ENCODE results near the gene HNRNPA2B1. TPM values are rescaled to one million over a fixed set of nuclear protein-coding genes. Genes with fewer than 3 reads are reported as not detected.
"Not testable (repeated sequence)": the region's sequence is repeated elsewhere in the genome, so short reads cannot be mapped to it uniquely, and the experiment has no call there.

HNRNPA2B1 gene
- total and polyA plus RNA-seq, 7 donors: 141 to 885 (median 208) TPM

GRCh38 chr7:26195867-26196657 lies 4.5 kb downstream of the HNRNPA2B1 start:
- Histone ChIP-seq H3K4me1 (peaks cover 0 to 66% (median 62%) of the 10 kb centered on the region in 4 donors), H3K9me3 (no peaks in the 10 kb centered on the region), H3K27me3 (no peaks in the 10 kb centered on the region), H3K36me3 (peaks cover 40 to 68% (median 48%) of the 10 kb centered on the region in 4 donors), H3K4me3 (no peak overlapping the region), H3K27ac (peak overlapping the region in 2 of 4 donors; percentile 40 to 98)
- TF ChIP-seq POLR2AphosphoS5 (IDR thresholded peaks at IDR 0.05) (no peak), EP300 (IDR thresholded peaks at IDR 0.05) (no peak), CTCF (IDR thresholded peaks at IDR 0.05) (no peak)
- WGBS, 2 donors: 55 to 61% methylated on average over 10 of the region's 10 CpGs
- no peak for DNase-seq
- intact Hi-C loops (cut with DNase I): loop anchor here (5.0 kb wide), 2 partner anchors 104 to 119 kb away; no protein-coding TSS in a partner anchor

GRCh38 chr7:26195182-26195581 lies 5.4 kb downstream of the HNRNPA2B1 start:
- H3K27ac ChIP-seq: peak overlapping the region in 1 of 4 donors; percentile 98
- peaks cover 42 to 76% (median 55%) of the 10 kb centered on the region in 4 donors for H3K36me3 ChIP-seq
- WGBS, 2 donors: 77 to 81% methylated on average over 5 of the region's 5 CpGs
- intact Hi-C loops (cut with DNase I): loop anchor here (5.0 kb wide), 2 partner anchors 103 to 118 kb away; no protein-coding TSS in a partner anchor
- TF ChIP-seq POLR2AphosphoS5 (IDR thresholded peaks at IDR 0.05) (no peak), POLR2A (IDR thresholded peaks at IDR 0.05) (no peak)
- H3K27me3 ChIP-seq: no peaks in the 10 kb centered on the region
- peaks cover 0 to 70% (median 63%) of the 10 kb centered on the region in 4 donors for H3K4me1 ChIP-seq
- H3K4me3 ChIP-seq: no peak overlapping the region
- H3K9me3 ChIP-seq: no peaks in the 10 kb centered on the region
- no peak for DNase-seq

- WGBS, 2 donors: 54 to 55% methylated on average over 11 of the region's 11 CpGs
- peak overlapping the region in 1 of 4 donors; percentile 98 for H3K27ac ChIP-seq
- peaks cover 0 to 70% (median 63%) of the 10 kb centered on the region in 4 donors for H3K4me1 ChIP-seq
Measured at GRCh38 chr7:26194764-26195163, 5.8 kb downstream of the HNRNPA2B1 start.

GRCh38 chr7:26193432-26194207 lies 6.9 kb downstream of the HNRNPA2B1 start:
- peaks cover 0 to 70% (median 63%) of the 10 kb centered on the region in 4 donors for H3K4me1 ChIP-seq
- H3K9me3 ChIP-seq: no peaks in the 10 kb centered on the region
- DNase-seq: no peak
- peaks cover 42 to 92% (median 69%) of the 10 kb centered on the region in 4 donors for H3K36me3 ChIP-seq
- no peak overlapping the region for H3K4me3 ChIP-seq
- H3K27me3 ChIP-seq: no peaks in the 10 kb centered on the region
- H3K27ac ChIP-seq: no peak overlapping the region
- intact Hi-C loops (cut with DNase I): no loop called here
- no peak for TF ChIP-seq POLR2AphosphoS5 (IDR thresholded peaks at IDR 0.05)
- no peak for TF ChIP-seq CTCF (IDR thresholded peaks at IDR 0.05)
- no peak for TF ChIP-seq POLR2A (IDR thresholded peaks at IDR 0.05)
- TF ChIP-seq EP300 (IDR thresholded peaks at IDR 0.05): no peak
- 54 to 68% methylated on average over 8 of the region's 8 CpGs for WGBS, 2 donors

More at GRCh38 chr7:26194764-26195163, 5.8 kb downstream of the HNRNPA2B1 start:
- not testable (repeated sequence) for H3K9me3 ChIP-seq, DNase-seq, H3K27me3 ChIP-seq, H3K4me3 ChIP-seq
- intact Hi-C loops (cut with DNase I): loop anchor here (5.0 kb wide), 2 partner anchors 102 to 117 kb away; no protein-coding TSS in a partner anchor
- peaks cover 42 to 81% (median 58%) of the 10 kb centered on the region in 4 donors for H3K36me3 ChIP-seq

- peaks cover 0 to 67% (median 61%) of the 10 kb centered on the region in 4 donors for H3K4me1 ChIP-seq
- H3K4me3 ChIP-seq: no peak overlapping the region
- TF ChIP-seq POLR2AphosphoS5 (IDR thresholded peaks at IDR 0.05) (no peak), EP300 (IDR thresholded peaks at IDR 0.05) (no peak), CTCF (IDR thresholded peaks at IDR 0.05) (no peak), POLR2A (IDR thresholded peaks at IDR 0.05) (no peak)
- DNase-seq: no peak
- 68 to 69% methylated on average over 3 of the region's 3 CpGs for WGBS, 2 donors
- intact Hi-C loops (cut with DNase I): no loop called here
- H3K27ac ChIP-seq: no peak overlapping the region
- H3K36me3 ChIP-seq: peaks cover 42 to 100% (median 76%) of the 10 kb centered on the region in 4 donors
- H3K27me3 ChIP-seq: no peaks in the 10 kb centered on the region
- no peaks in the 10 kb centered on the region for H3K9me3 ChIP-seq
Measured at GRCh38 chr7:26192485-26193087, 8.0 kb downstream of the HNRNPA2B1 start.

Data from sigmoid colon (tissue), 7 donors.